ENCODE data around the gene CAMP. TPM values are rescaled to one million over a fixed set of nuclear protein-coding genes. Genes with fewer than 3 reads are reported as not detected.

The CAMP gene
- total RNA-seq, 1 donor from 2014 or later, result not detected

DNA sequence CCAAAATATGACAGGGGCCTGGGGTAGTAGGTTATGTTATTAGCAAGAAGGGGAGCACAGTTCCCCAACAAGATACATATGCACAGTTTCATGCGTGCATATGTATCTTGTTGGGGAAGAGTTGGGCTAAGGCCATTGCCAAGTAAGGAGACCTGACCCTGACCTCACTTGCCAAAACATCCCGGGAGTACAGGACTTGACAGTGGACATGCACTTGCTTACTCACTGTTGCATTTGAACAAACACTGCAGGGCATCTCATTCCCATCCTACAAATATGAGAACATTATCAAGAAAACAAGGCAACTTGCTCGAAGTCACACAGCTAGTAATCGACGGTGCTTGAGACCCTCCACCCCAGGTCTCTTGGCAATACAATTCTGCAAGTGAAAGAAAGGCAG, 4.8 kb upstream of the CAMP start:
- no peak for DNase-seq
- H3K4me1 Mint-ChIP-seq (ENCODE audit: low read depth, unreplicated experiment), result no peaks in the 10 kb centered on the region
- no peak overlapping the region for H3K27ac Mint-ChIP-seq (ENCODE audit: unreplicated experiment)
- peaks cover 6% of the 10 kb centered on the region for H3K9me3 Mint-ChIP-seq (ENCODE audit: unreplicated experiment)
- H3K27me3 Mint-ChIP-seq (ENCODE audit: unreplicated experiment), result peaks cover 5% of the 10 kb centered on the region
- H3K4me3 Mint-ChIP-seq (ENCODE audit: unreplicated experiment), result no peak overlapping the region
- no peaks in the 10 kb centered on the region for H3K36me3 Mint-ChIP-seq (ENCODE audit: unreplicated experiment)
- TF ChIP-seq, protein P1, sequence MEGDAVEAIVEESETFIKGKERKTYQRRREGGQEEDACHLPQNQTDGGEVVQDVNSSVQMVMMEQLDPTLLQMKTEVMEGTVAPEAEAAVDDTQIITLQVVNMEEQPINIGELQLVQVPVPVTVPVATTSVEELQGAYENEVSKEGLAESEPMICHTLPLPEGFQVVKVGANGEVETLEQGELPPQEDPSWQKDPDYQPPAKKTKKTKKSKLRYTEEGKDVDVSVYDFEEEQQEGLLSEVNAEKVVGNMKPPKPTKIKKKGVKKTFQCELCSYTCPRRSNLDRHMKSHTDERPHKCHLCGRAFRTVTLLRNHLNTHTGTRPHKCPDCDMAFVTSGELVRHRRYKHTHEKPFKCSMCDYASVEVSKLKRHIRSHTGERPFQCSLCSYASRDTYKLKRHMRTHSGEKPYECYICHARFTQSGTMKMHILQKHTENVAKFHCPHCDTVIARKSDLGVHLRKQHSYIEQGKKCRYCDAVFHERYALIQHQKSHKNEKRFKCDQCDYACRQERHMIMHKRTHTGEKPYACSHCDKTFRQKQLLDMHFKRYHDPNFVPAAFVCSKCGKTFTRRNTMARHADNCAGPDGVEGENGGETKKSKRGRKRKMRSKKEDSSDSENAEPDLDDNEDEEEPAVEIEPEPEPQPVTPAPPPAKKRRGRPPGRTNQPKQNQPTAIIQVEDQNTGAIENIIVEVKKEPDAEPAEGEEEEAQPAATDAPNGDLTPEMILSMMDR (IDR thresholded peaks at IDR 0.05; ENCODE audit: partially characterized antibody, unreplicated experiment), result no peak

DNA sequence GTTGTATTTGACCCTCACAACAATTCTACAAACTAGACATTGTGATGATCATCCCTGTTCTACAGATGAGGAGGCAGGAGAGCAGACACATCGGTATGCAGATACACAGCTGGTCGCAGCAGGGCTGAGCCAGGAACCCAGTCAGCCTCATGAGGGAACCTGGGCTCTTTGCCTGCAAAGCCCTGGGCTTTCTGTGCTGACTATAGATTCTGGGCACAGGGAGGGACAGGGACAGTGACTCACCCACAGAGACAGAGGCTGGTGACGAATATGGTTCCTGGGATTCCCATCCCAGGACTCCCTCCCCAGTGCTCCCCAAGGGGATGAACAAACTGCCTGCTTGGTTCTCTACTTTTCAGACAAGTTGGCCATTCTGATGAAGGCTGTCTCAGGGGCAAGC, 3.8 kb upstream of the CAMP start:
- peaks cover 8% of the 10 kb centered on the region for H3K27me3 Mint-ChIP-seq (ENCODE audit: unreplicated experiment)
- TF ChIP-seq, protein P1 (IDR thresholded peaks at IDR 0.05; ENCODE audit: partially characterized antibody, unreplicated experiment), result no peak
- H3K4me1 Mint-ChIP-seq (ENCODE audit: low read depth, unreplicated experiment), result no peaks in the 10 kb centered on the region
- H3K9me3 Mint-ChIP-seq (ENCODE audit: unreplicated experiment), result peaks cover 6% of the 10 kb centered on the region
- H3K36me3 Mint-ChIP-seq (ENCODE audit: unreplicated experiment), result no peaks in the 10 kb centered on the region
- no peak overlapping the region for H3K27ac Mint-ChIP-seq (ENCODE audit: unreplicated experiment)
- no peak overlapping the region for H3K4me3 Mint-ChIP-seq (ENCODE audit: unreplicated experiment)
- no peak for DNase-seq

DNA sequence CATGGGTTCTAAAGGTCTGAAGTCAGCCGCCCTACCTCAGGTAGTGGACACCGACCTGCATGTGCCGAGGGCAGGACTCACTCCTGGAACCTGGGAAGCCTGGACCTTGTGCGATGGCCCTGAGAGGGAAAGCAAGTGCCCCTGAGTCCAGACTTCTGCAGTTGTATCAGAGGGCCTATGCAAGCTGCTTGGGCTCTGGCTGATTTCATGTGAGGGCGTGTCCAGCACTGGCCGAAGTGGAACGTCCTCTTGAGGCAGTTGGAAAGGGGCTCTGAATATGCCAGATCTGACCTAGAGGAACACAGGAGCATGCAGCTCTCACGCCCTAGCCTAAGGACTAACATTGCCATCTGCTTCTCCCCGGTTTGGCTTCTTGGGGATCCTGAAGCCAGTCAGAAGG, 2.5 kb upstream of the CAMP start:
- Mint-ChIP-seq H3K36me3 (ENCODE audit: unreplicated experiment) (no peaks in the 10 kb centered on the region), H3K9me3 (ENCODE audit: unreplicated experiment) (peaks cover 6% of the 10 kb centered on the region), H3K27ac (ENCODE audit: unreplicated experiment) (no peak overlapping the region), H3K27me3 (ENCODE audit: unreplicated experiment) (peaks cover 8% of the 10 kb centered on the region), H3K4me1 (ENCODE audit: low read depth, unreplicated experiment) (no peaks in the 10 kb centered on the region), H3K4me3 (ENCODE audit: unreplicated experiment) (no peak overlapping the region)
- DNase-seq, result no peak
- TF ChIP-seq, protein P1 (IDR thresholded peaks at IDR 0.05; ENCODE audit: partially characterized antibody, unreplicated experiment), result no peak

DNA sequence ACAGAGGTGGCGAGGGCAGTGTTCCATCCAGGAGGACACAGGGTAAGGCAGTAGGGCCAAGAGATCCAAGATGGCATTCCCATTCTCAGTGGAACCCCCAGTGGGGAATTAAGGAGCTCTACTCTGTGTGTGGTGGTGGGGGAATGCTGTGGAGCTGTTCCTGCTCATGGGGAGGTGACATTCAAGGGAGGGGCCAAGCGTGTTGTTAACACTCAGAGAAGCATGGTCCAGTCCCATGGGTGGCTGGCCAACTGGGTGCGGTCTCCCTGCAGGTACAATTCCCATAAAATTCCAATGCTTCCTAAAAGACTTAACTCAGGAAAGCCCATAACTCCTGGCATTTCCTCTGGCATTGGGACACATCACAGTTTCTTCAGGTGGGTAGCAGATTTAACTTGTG, 2.3 kb downstream of the CAMP start:
- H3K9me3 Mint-ChIP-seq (ENCODE audit: unreplicated experiment), result peaks cover 7% of the 10 kb centered on the region
- H3K4me1 Mint-ChIP-seq (ENCODE audit: low read depth, unreplicated experiment), result no peaks in the 10 kb centered on the region
- H3K27ac Mint-ChIP-seq (ENCODE audit: unreplicated experiment), result no peak overlapping the region
- peaks cover 6% of the 10 kb centered on the region for H3K27me3 Mint-ChIP-seq (ENCODE audit: unreplicated experiment)
- H3K36me3 Mint-ChIP-seq (ENCODE audit: unreplicated experiment), result no peaks in the 10 kb centered on the region
- no peak overlapping the region for H3K4me3 Mint-ChIP-seq (ENCODE audit: unreplicated experiment)
- no peak for DNase-seq
- TF ChIP-seq, protein P1 (IDR thresholded peaks at IDR 0.05; ENCODE audit: partially characterized antibody, unreplicated experiment), result no peak

DNA sequence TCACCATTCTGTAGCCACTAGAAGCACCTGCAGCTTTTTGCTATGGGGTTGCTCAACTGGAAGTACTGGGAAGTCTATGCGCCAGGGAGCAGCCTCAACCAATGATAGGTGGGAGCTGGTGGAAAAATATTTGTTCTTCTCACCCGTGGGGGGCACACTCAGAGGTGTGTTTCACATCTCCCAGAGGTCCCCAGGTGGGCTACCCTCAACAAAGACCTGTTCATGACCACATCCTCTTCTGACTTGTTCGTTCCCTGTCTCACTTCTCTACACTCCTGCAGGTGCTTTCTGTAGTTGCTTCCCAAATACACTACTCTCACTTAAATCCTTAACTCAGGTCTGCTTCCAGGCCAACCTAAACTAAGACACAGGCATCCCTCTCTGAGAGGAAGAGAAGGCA, 3.6 kb downstream of the CAMP start:
- Mint-ChIP-seq H3K27me3 (ENCODE audit: unreplicated experiment) (peaks cover 6% of the 10 kb centered on the region), H3K27ac (ENCODE audit: unreplicated experiment) (no peak overlapping the region)

More for the DNA sequence above, 3.6 kb downstream of the CAMP start:
- Mint-ChIP-seq H3K4me1 (ENCODE audit: low read depth, unreplicated experiment) (no peaks in the 10 kb centered on the region), H3K9me3 (ENCODE audit: unreplicated experiment) (peaks cover 5% of the 10 kb centered on the region), H3K4me3 (ENCODE audit: unreplicated experiment) (no peak overlapping the region), H3K36me3 (ENCODE audit: unreplicated experiment) (no peaks in the 10 kb centered on the region)
- TF ChIP-seq, protein P1 (IDR thresholded peaks at IDR 0.05; ENCODE audit: partially characterized antibody, unreplicated experiment), result no peak
- no peak for DNase-seq

Measured in glutamatergic neuron (in vitro differentiated cells).